ENCODE results near the gene NARF. TPM values are rescaled to one million over a fixed set of nuclear protein-coding genes. Genes with fewer than 3 reads are reported as not detected.
A peak's percentile ranks its signal among the peaks of the same experiment; 100 is the strongest.

NARF gene
- total RNA-seq, 1 donor, result 80.5 TPM

GRCh38 chr17:82433560-82434215 is 24.9 kb upstream of the NARF start:
- DNase-seq (ENCODE audit: low read depth in 2 of 3, low spot score in 2 of 3), result no peak

GRCh38 chr17:82434216-82434565 is 24.4 kb upstream of the NARF start:
- peak in 1 of 3 donors; percentile 48 for DNase-seq (ENCODE audit: low read depth in 2 of 3, low spot score in 2 of 3)

- DNase-seq (ENCODE audit: low read depth in 2 of 3, low spot score in 2 of 3), result no peak
These were observed 23.4 kb upstream of the NARF start for GRCh38 chr17:82435103-82435502.

- no peak for DNase-seq (ENCODE audit: low read depth in 2 of 3, low spot score in 2 of 3)
These were observed 22.6 kb upstream of the NARF start for GRCh38 chr17:82435601-82436583.

- no peak for DNase-seq (ENCODE audit: low read depth in 2 of 3, low spot score in 2 of 3)
These were observed 21.8 kb upstream of the NARF start for GRCh38 chr17:82436601-82437324.

GRCh38 chr17:82437325-82437668 is 21.2 kb upstream of the NARF start:
- no peak for DNase-seq (ENCODE audit: low read depth in 2 of 3, low spot score in 2 of 3)

- DNase-seq (ENCODE audit: low read depth in 2 of 3, low spot score in 2 of 3), result no peak
These were observed 19.9 kb upstream of the NARF start for GRCh38 chr17:82438401-82439193.

- DNase-seq (ENCODE audit: low read depth in 2 of 3, low spot score in 2 of 3), result no peak
These were observed 19.2 kb upstream of the NARF start for GRCh38 chr17:82439194-82439828.

GRCh38 chr17:82439829-82440365 is 18.6 kb upstream of the NARF start:
- DNase-seq (ENCODE audit: low read depth in 2 of 3, low spot score in 2 of 3), result no peak

GRCh38 chr17:82440469-82440981 is 18.0 kb upstream of the NARF start:
- peak in 1 of 3 donors; percentile 22 for DNase-seq (ENCODE audit: low read depth in 2 of 3, low spot score in 2 of 3)

GRCh38 chr17:82440991-82441627 is 17.4 kb upstream of the NARF start:
- no peak for DNase-seq (ENCODE audit: low read depth in 2 of 3, low spot score in 2 of 3)

GRCh38 chr17:82441691-82442487 is 16.7 kb upstream of the NARF start:
- DNase-seq (ENCODE audit: low read depth in 2 of 3, low spot score in 2 of 3), result no peak

GRCh38 chr17:82442643-82443464 is 15.7 kb upstream of the NARF start:
- no peak for DNase-seq (ENCODE audit: low read depth in 2 of 3, low spot score in 2 of 3)

- DNase-seq (ENCODE audit: low read depth in 2 of 3, low spot score in 2 of 3), result no peak
These were observed 14.9 kb upstream of the NARF start for GRCh38 chr17:82443465-82444283.

GRCh38 chr17:82444284-82444893 is 14.2 kb upstream of the NARF start:
- no peak for DNase-seq (ENCODE audit: low read depth in 2 of 3, low spot score in 2 of 3)

- no peak for DNase-seq (ENCODE audit: low read depth in 2 of 3, low spot score in 2 of 3)
These were observed 13.5 kb upstream of the NARF start for GRCh38 chr17:82444941-82445521.
